ENCODE measurements around the gene SND1.

SND1 gene

GRCh38 chr7:127948930-127949329 lies 296.9 kb downstream of the SND1 start:
- H3K9me3 ChIP-seq (replicated peaks in 1 of 11) = peaks cover 0 to 27% (median 11%) of the 10 kb centered on the region in 11 experiments; a peak in 17 of 22 replicates
- H3K4me3 ChIP-seq = no peak overlapping the region
- H3K36me3 ChIP-seq = peaks cover 12 to 61% (median 39%) of the 10 kb centered on the region in 11 experiments
- H3K27me3 ChIP-seq = no peaks in the 10 kb centered on the region
- H3K4me1 ChIP-seq = peaks cover 60 to 100% (median 93%) of the 10 kb centered on the region in 10 experiments
- peak overlapping the region in 8 of 11 experiments; percentile 14 to 89 (median 69); a peak in 13 of 22 replicates for H3K4me2 ChIP-seq
- H3K9ac ChIP-seq = no peak overlapping the region
- H4K20me1 ChIP-seq = peaks cover 0 to 25% (median 0%) of the 10 kb centered on the region in 11 experiments; a peak in 6 of 22 replicates
- no peak overlapping the region for H3K27ac ChIP-seq
- TF ChIP-seq Cebpa-rat (IDR thresholded peaks at IDR 0.05) = no peak

- Histone ChIP-seq H3K4me2 (peak overlapping the region in 8 of 11 experiments; percentile 19 to 89 (median 69); a peak in 14 of 22 replicates), H3K9ac (0 out of 22 replicates have a peak overlapping the region, but pooled peaks of 1 of the 11 experiments have one; percentile 1), H3K9me3 (replicated peaks in 1 of 11) (peaks cover 0 to 18% (median 2%) of the 10 kb centered on the region in 11 experiments; a peak in 12 of 22 replicates), H3K4me3 (no peak overlapping the region), H3K27me3 (no peaks in the 10 kb centered on the region), H3K36me3 (peaks cover 6 to 61% (median 39%) of the 10 kb centered on the region in 11 experiments; a peak in 20 of 22 replicates), H3K27ac (peak overlapping the region in 3 of 11 experiments; percentile 3 to 20 (median 18); a peak in 4 of 22 replicates), H3K4me1 (peaks cover 69 to 100% (median 99%) of the 10 kb centered on the region in 10 experiments), H4K20me1 (peaks cover 0 to 34% (median 0%) of the 10 kb centered on the region in 11 experiments; a peak in 7 of 22 replicates)
- no peak for TF ChIP-seq Cebpa-rat (IDR thresholded peaks at IDR 0.05)
Measured at GRCh38 chr7:127949769-127950222, 297.8 kb downstream of the SND1 start.

GRCh38 chr7:127950233-127950935 lies 298.4 kb downstream of the SND1 start:
- TF ChIP-seq Cebpa-rat (IDR thresholded peaks at IDR 0.05) = no peak
- Histone ChIP-seq H3K27me3 (no peaks in the 10 kb centered on the region), H3K36me3 (peaks cover 10 to 65% (median 43%) of the 10 kb centered on the region in 11 experiments; a peak in 19 of 22 replicates), H3K4me1 (peaks cover 72 to 100% (median 99%) of the 10 kb centered on the region in 10 experiments), H3K4me2 (peak overlapping the region in 7 of 11 experiments; percentile 19 to 89 (median 79); a peak in 13 of 22 replicates), H3K4me3 (no peak overlapping the region), H3K27ac (peak overlapping the region in 3 of 11 experiments; percentile 3 to 20 (median 18); a peak in 2 of 22 replicates), H4K20me1 (peaks cover 0 to 40% (median 0%) of the 10 kb centered on the region in 11 experiments; a peak in 7 of 22 replicates), H3K9ac (no peak overlapping the region), H3K9me3 (replicated peaks in 1 of 11) (peaks cover 0 to 16% (median 0%) of the 10 kb centered on the region in 11 experiments; a peak in 3 of 22 replicates)

- peaks cover 57 to 70% (median 67%) of the 10 kb centered on the region in 10 experiments for H3K4me1 ChIP-seq
- peak overlapping the region in 4 of 11 experiments; percentile 1 to 23 (median 7); a peak in 2 of 22 replicates for H3K27ac ChIP-seq
- peak overlapping the region; percentile 46 to 89 (median 63) for H3K4me2 ChIP-seq
- peaks cover 30 to 72% (median 60%) of the 10 kb centered on the region in 11 experiments for H3K36me3 ChIP-seq
- peaks cover 0 to 2% (median 0%) of the 10 kb centered on the region in 11 experiments; a peak in 2 of 22 replicates for H3K9me3 ChIP-seq (replicated peaks in 1 of 11)
- TF ChIP-seq Cebpa-rat (IDR thresholded peaks at IDR 0.05) = no peak
- no peaks in the 10 kb centered on the region for H3K27me3 ChIP-seq
- H4K20me1 ChIP-seq = peaks cover 0 to 49% (median 5%) of the 10 kb centered on the region in 11 experiments; a peak in 8 of 22 replicates
- no peak overlapping the region for H3K9ac ChIP-seq
- no peak overlapping the region for H3K4me3 ChIP-seq
Measured at GRCh38 chr7:127953423-127954356, 301.7 kb downstream of the SND1 start.

GRCh38 chr7:127954357-127954748 lies 302.4 kb downstream of the SND1 start:
- H3K4me3 ChIP-seq = no peak overlapping the region
- no peak overlapping the region for H3K9ac ChIP-seq
- no peaks in the 10 kb centered on the region for H3K9me3 ChIP-seq (replicated peaks in 1 of 11)
- peaks cover 0 to 54% (median 5%) of the 10 kb centered on the region in 11 experiments; a peak in 8 of 22 replicates for H4K20me1 ChIP-seq
- peaks cover 37 to 72% (median 63%) of the 10 kb centered on the region in 11 experiments for H3K36me3 ChIP-seq
- H3K27ac ChIP-seq = peak overlapping the region in 1 of 11 experiments; percentile 0; a peak in 1 of 22 replicates
- H3K4me1 ChIP-seq = peaks cover 55 to 68% (median 62%) of the 10 kb centered on the region in 10 experiments
- no peak for TF ChIP-seq Cebpa-rat (IDR thresholded peaks at IDR 0.05)
- peak overlapping the region; percentile 46 to 89 (median 63) for H3K4me2 ChIP-seq
- H3K27me3 ChIP-seq = no peaks in the 10 kb centered on the region

- no peaks in the 10 kb centered on the region for H3K9me3 ChIP-seq (replicated peaks in 1 of 11)
- no peaks in the 10 kb centered on the region for H3K27me3 ChIP-seq
- peaks cover 48 to 66% (median 54%) of the 10 kb centered on the region in 10 experiments for H3K4me1 ChIP-seq
- peaks cover 0 to 53% (median 9%) of the 10 kb centered on the region in 11 experiments; a peak in 8 of 22 replicates for H4K20me1 ChIP-seq
- peaks cover 43 to 74% (median 67%) of the 10 kb centered on the region in 11 experiments for H3K36me3 ChIP-seq
- H3K27ac ChIP-seq = no peak overlapping the region; a peak in 1 of 22 replicates
- H3K4me3 ChIP-seq = no peak overlapping the region
- TF ChIP-seq Cebpa-rat (IDR thresholded peaks at IDR 0.05) = 0 out of 22 replicates have a peak, but pooled peaks of 1 of the 11 experiments have one; percentile 20
- no peak overlapping the region for H3K9ac ChIP-seq
- H3K4me2 ChIP-seq = peak overlapping the region in 10 of 11 experiments; percentile 46 to 89 (median 68); a peak in 14 of 22 replicates
Measured at GRCh38 chr7:127955051-127955531, 303.1 kb downstream of the SND1 start.

GRCh38 chr7:127957886-127958285 lies 305.9 kb downstream of the SND1 start:
- no peak overlapping the region for H3K4me2 ChIP-seq
- no peak overlapping the region for H3K9ac ChIP-seq
- TF ChIP-seq Cebpa-rat (IDR thresholded peaks at IDR 0.05) = no peak
- peaks cover 65 to 91% (median 86%) of the 10 kb centered on the region in 11 experiments for H3K36me3 ChIP-seq
- peaks cover 5 to 14% (median 9%) of the 10 kb centered on the region in 11 experiments; a peak in 20 of 22 replicates for H3K9me3 ChIP-seq (replicated peaks in 1 of 11)
- no peaks in the 10 kb centered on the region for H3K27me3 ChIP-seq
- no peak overlapping the region for H3K4me3 ChIP-seq
- H3K27ac ChIP-seq = no peak overlapping the region
- H4K20me1 ChIP-seq = peaks cover 0 to 43% (median 9%) of the 10 kb centered on the region in 11 experiments; a peak in 7 of 22 replicates
- H3K4me1 ChIP-seq = peaks cover 22 to 38% (median 27%) of the 10 kb centered on the region in 10 experiments

GRCh38 chr7:127959770-127960169 lies 307.8 kb downstream of the SND1 start:
- no peak overlapping the region for H3K9ac ChIP-seq
- peaks cover 0 to 31% (median 9%) of the 10 kb centered on the region in 11 experiments; a peak in 7 of 22 replicates for H4K20me1 ChIP-seq
- TF ChIP-seq Cebpa-rat (IDR thresholded peaks at IDR 0.05) = no peak
- peaks cover 3 to 20% (median 8%) of the 10 kb centered on the region in 10 experiments for H3K4me1 ChIP-seq
- H3K36me3 ChIP-seq = peaks cover 66 to 84% (median 79%) of the 10 kb centered on the region in 11 experiments
- no peak overlapping the region for H3K27ac ChIP-seq
- H3K9me3 ChIP-seq (replicated peaks in 1 of 11) = peaks cover 7 to 16% (median 11%) of the 10 kb centered on the region in 11 experiments; a peak in 20 of 22 replicates
- H3K27me3 ChIP-seq = no peaks in the 10 kb centered on the region
- H3K4me3 ChIP-seq = no peak overlapping the region
- no peak overlapping the region for H3K4me2 ChIP-seq
